ENCODE results near the gene WDR82. TPM values are rescaled to one million over a fixed set of nuclear protein-coding genes. Genes with fewer than 3 reads are reported as not detected.

Gene WDR82
- total and polyA plus RNA-seq, 5 donors from 2014 or later: 85.9 to 116 (median 109) TPM

- Mint-ChIP-seq H3K4me1 (peaks cover 21 to 94% (median 69%) of the 10 kb centered on the region in 4 donors), H3K27me3 (no peaks in the 10 kb centered on the region), H3K27ac (peak overlapping the region; percentile 96 to 98 (median 96)), H3K36me3 (peaks cover 53% of the 10 kb centered on the region), H3K4me3 (peak overlapping the region; percentile 86 to 97 (median 90)), H3K9me3 (no peaks in the 10 kb centered on the region)
- DNase-seq (no peak), ATAC-seq (ENCODE audit: low read depth in 2 of 2) (no peak)
- peaks cover 80% of the 10 kb centered on the region for H3K4me1 ChIP-seq (ENCODE audit: control insufficient read depth, insufficient read depth, low read length, poor library complexity, severe bottlenecking)
- H3K4me3 ChIP-seq (ENCODE audit: low read depth, low read length): peak overlapping the region; percentile 65
- peak overlapping the region; percentile 82 for H3K27ac ChIP-seq (ENCODE audit: insufficient read depth, low read length, poor library complexity, severe bottlenecking)
- no peaks in the 10 kb centered on the region for H3K9me3 ChIP-seq (ENCODE audit: control insufficient read depth in 2 of 2, low read length in 2 of 2)
- H3K27me3 ChIP-seq (ENCODE audit: control insufficient read depth, insufficient read depth, low read length): no peaks in the 10 kb centered on the region
- peaks cover 55% of the 10 kb centered on the region for H3K36me3 ChIP-seq (ENCODE audit: control insufficient read depth, insufficient read depth, low read length)
Measured at GRCh38 chr3:52270252-52270754, 8.1 kb downstream of the WDR82 start.

DNA sequence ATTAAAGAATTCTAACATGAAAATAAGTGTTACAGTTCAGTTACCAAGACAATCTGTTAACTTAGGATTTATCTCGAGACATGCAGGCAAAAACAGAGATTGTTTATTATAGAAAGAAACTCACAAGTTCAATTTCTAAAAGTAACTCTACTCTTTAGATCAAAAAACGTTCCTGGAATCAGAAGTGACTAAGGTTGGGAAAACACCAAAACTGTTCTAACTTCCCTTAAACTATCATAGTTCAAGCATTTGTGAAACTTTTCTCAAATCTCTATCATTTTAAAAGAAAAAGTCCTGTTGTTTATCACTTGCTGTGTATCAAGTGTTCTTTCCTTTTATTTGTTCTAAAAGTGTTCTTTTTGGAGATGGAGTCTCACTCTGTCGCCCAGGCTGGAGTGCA is 8.7 kb downstream of the WDR82 start:
- Mint-ChIP-seq H3K4me1 (peaks cover 21 to 90% (median 66%) of the 10 kb centered on the region in 4 donors), H3K27me3 (no peaks in the 10 kb centered on the region), H3K9me3 (no peaks in the 10 kb centered on the region), H3K4me3 (peak overlapping the region; percentile 86 to 97 (median 90)), H3K27ac (peak overlapping the region; percentile 96 to 98 (median 96)), H3K36me3 (peaks cover 55% of the 10 kb centered on the region)
- ATAC-seq (ENCODE audit: low read depth in 2 of 2) (no peak), DNase-seq (no peak)
- H3K27me3 ChIP-seq (ENCODE audit: control insufficient read depth, insufficient read depth, low read length): no peaks in the 10 kb centered on the region
- H3K9me3 ChIP-seq (ENCODE audit: control insufficient read depth in 2 of 2, low read length in 2 of 2): no peaks in the 10 kb centered on the region
- H3K27ac ChIP-seq (ENCODE audit: insufficient read depth, low read length, poor library complexity, severe bottlenecking): peak overlapping the region; percentile 82
- peaks cover 75% of the 10 kb centered on the region for H3K4me1 ChIP-seq (ENCODE audit: control insufficient read depth, insufficient read depth, low read length, poor library complexity, severe bottlenecking)
- H3K4me3 ChIP-seq (ENCODE audit: low read depth, low read length): peak overlapping the region; percentile 65
- peaks cover 60% of the 10 kb centered on the region for H3K36me3 ChIP-seq (ENCODE audit: control insufficient read depth, insufficient read depth, low read length)

GRCh38 chr3:52268036-52268435 is 10.4 kb downstream of the WDR82 start:
- Mint-ChIP-seq H3K9me3 (peaks cover 0 to 2% (median 0%) of the 10 kb centered on the region in 7 donors), H3K27ac (peak overlapping the region; percentile 59 to 91 (median 87)), H3K4me1 (peaks cover 33 to 90% (median 66%) of the 10 kb centered on the region in 4 donors), H3K27me3 (no peaks in the 10 kb centered on the region), H3K36me3 (peaks cover 62% of the 10 kb centered on the region), H3K4me3 (peak overlapping the region; percentile 42 to 95 (median 70))
- Histone ChIP-seq H3K27ac (ENCODE audit: insufficient read depth, low read length, poor library complexity, severe bottlenecking) (peak overlapping the region; percentile 82), H3K27me3 (ENCODE audit: control insufficient read depth, insufficient read depth, low read length) (no peaks in the 10 kb centered on the region), H3K9me3 (ENCODE audit: control insufficient read depth in 2 of 2, low read length in 2 of 2) (no peaks in the 10 kb centered on the region), H3K36me3 (ENCODE audit: control insufficient read depth, insufficient read depth, low read length) (peaks cover 68% of the 10 kb centered on the region), H3K4me1 (ENCODE audit: control insufficient read depth, insufficient read depth, low read length, poor library complexity, severe bottlenecking) (peaks cover 65% of the 10 kb centered on the region), H3K4me3 (ENCODE audit: low read depth, low read length) (peak overlapping the region; percentile 43)
- peak; percentile 77 to 80 for ATAC-seq (ENCODE audit: low read depth in 2 of 2)
- DNase-seq: no peak

DNA sequence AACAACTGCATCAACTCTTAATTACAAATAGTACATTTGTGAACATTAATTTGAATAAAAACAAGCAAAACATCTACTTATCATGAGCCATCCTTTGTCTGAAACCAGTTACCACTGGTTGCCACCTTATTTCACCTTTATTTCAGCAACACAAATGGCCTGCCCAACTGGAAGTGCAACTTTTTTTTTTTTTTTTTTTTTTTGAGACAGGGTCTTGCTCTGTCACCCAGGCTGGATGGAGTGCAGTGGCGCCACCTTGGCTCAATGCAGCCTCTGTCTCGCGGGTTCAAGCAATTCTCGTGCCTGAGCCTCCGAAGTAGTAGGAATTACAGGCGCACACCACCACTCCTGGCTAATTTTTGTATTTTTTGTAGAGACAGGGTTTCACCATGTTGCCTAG is 13.1 kb downstream of the WDR82 start:
- H3K27me3 Mint-ChIP-seq: no peaks in the 10 kb centered on the region
- H3K9me3 Mint-ChIP-seq: peaks cover 0 to 2% (median 0%) of the 10 kb centered on the region in 7 donors
- Histone ChIP-seq H3K4me3 (ENCODE audit: low read depth, low read length) (no peak overlapping the region), H3K4me1 (ENCODE audit: control insufficient read depth, insufficient read depth, low read length, poor library complexity, severe bottlenecking) (peaks cover 57% of the 10 kb centered on the region), H3K27ac (ENCODE audit: insufficient read depth, low read length, poor library complexity, severe bottlenecking) (no peak overlapping the region), H3K9me3 (ENCODE audit: control insufficient read depth in 2 of 2, low read length in 2 of 2) (no peaks in the 10 kb centered on the region), H3K36me3 (ENCODE audit: control insufficient read depth, insufficient read depth, low read length) (peaks cover 89% of the 10 kb centered on the region), H3K27me3 (ENCODE audit: control insufficient read depth, insufficient read depth, low read length) (no peaks in the 10 kb centered on the region)
- peak overlapping the region in 1 of 3 donors; percentile 41 for H3K27ac Mint-ChIP-seq
- no peak for DNase-seq
- peaks cover 60% of the 10 kb centered on the region for H3K36me3 Mint-ChIP-seq
- peak overlapping the region in 1 of 4 donors; percentile 10 for H3K4me3 Mint-ChIP-seq
- H3K4me1 Mint-ChIP-seq: peaks cover 31 to 91% (median 59%) of the 10 kb centered on the region in 4 donors
- ATAC-seq (ENCODE audit: low read depth in 2 of 2): no peak

GRCh38 chr3:52262447-52262846 is 16.0 kb downstream of the WDR82 start:
- Mint-ChIP-seq H3K4me3 (peak overlapping the region in 2 of 4 donors; percentile 46 to 70), H3K4me1 (peaks cover 33 to 90% (median 52%) of the 10 kb centered on the region in 4 donors), H3K27ac (peak overlapping the region; percentile 9 to 94 (median 32)), H3K36me3 (peaks cover 66% of the 10 kb centered on the region), H3K9me3 (peaks cover 0 to 2% (median 0%) of the 10 kb centered on the region in 7 donors), H3K27me3 (no peaks in the 10 kb centered on the region)
- Histone ChIP-seq H3K4me3 (ENCODE audit: low read depth, low read length) (peak overlapping the region; percentile 51), H3K4me1 (ENCODE audit: control insufficient read depth, insufficient read depth, low read length, poor library complexity, severe bottlenecking) (peaks cover 37% of the 10 kb centered on the region), H3K36me3 (ENCODE audit: control insufficient read depth, insufficient read depth, low read length) (peaks cover 99% of the 10 kb centered on the region), H3K27ac (ENCODE audit: insufficient read depth, low read length, poor library complexity, severe bottlenecking) (no peak overlapping the region), H3K9me3 (ENCODE audit: control insufficient read depth in 2 of 2, low read length in 2 of 2) (no peaks in the 10 kb centered on the region), H3K27me3 (ENCODE audit: control insufficient read depth, insufficient read depth, low read length) (no peaks in the 10 kb centered on the region)
- DNase-seq (no peak), ATAC-seq (ENCODE audit: low read depth in 2 of 2) (no peak)

DNA sequence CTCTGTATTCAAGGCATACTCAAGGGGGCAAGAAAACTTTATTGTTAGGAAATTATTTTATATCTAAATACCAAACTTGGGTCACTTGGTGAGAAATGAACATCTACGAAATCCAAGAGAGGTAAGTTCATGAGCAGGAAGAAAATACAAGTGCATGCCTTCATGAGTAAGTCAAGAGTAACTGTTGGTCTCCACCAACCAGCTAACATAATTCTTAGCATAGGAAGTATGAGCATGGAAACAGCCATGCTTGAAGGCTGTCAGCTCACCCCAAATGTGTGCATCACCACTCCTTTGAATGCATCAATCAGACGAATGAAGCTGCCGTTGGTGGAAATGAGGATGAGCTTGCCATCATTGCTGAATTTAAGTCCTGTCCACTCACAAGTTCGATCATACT is 19.0 kb downstream of the WDR82 start:
- Mint-ChIP-seq H3K27me3 (no peaks in the 10 kb centered on the region), H3K27ac (peak overlapping the region in 1 of 3 donors; percentile 81), H3K4me1 (peaks cover 27 to 97% (median 60%) of the 10 kb centered on the region in 4 donors), H3K4me3 (no peak overlapping the region), H3K36me3 (peaks cover 70% of the 10 kb centered on the region), H3K9me3 (peaks cover 0 to under 1% (median 0%) of the 10 kb centered on the region in 7 donors)
- peaks cover 92% of the 10 kb centered on the region for H3K36me3 ChIP-seq (ENCODE audit: control insufficient read depth, insufficient read depth, low read length)
- H3K27me3 ChIP-seq (ENCODE audit: control insufficient read depth, insufficient read depth, low read length): no peaks in the 10 kb centered on the region
- no peak overlapping the region for H3K4me3 ChIP-seq (ENCODE audit: low read depth, low read length)
- peak overlapping the region; percentile 25 for H3K27ac ChIP-seq (ENCODE audit: insufficient read depth, low read length, poor library complexity, severe bottlenecking)
- ATAC-seq (ENCODE audit: low read depth in 2 of 2) (no peak), DNase-seq (no peak)
- H3K4me1 ChIP-seq (ENCODE audit: control insufficient read depth, insufficient read depth, low read length, poor library complexity, severe bottlenecking): peaks cover 49% of the 10 kb centered on the region
- no peaks in the 10 kb centered on the region for H3K9me3 ChIP-seq (ENCODE audit: control insufficient read depth in 2 of 2, low read length in 2 of 2)

DNA sequence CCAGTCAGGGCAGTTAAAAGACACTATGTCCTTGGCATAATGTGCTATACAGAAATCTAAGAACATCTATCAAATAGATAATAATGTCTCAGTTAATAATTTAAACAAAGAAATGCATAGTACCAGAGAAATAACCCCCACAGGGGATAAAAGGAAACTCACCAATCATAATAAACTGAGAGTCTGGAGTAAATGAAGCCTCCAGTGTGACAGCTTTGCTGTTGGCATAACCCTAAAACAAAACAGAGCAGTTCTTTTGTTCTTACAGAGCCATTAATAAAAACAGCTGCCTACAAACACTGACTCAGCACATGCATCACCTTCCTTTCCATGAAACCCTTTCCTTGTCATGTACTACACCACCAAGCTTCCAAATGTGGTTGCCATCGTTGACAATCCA is 19.4 kb downstream of the WDR82 start:
- Mint-ChIP-seq H3K9me3 (no peaks in the 10 kb centered on the region), H3K27ac (peak overlapping the region in 1 of 3 donors; percentile 81), H3K4me3 (peak overlapping the region in 1 of 4 donors; percentile 15), H3K36me3 (peaks cover 66% of the 10 kb centered on the region), H3K27me3 (no peaks in the 10 kb centered on the region), H3K4me1 (peaks cover 24 to 97% (median 60%) of the 10 kb centered on the region in 4 donors)
- H3K27ac ChIP-seq (ENCODE audit: insufficient read depth, low read length, poor library complexity, severe bottlenecking): peak overlapping the region; percentile 25
- peaks cover 51% of the 10 kb centered on the region for H3K4me1 ChIP-seq (ENCODE audit: control insufficient read depth, insufficient read depth, low read length, poor library complexity, severe bottlenecking)
- ATAC-seq (ENCODE audit: low read depth in 2 of 2) (no peak), DNase-seq (no peak)
- no peak overlapping the region for H3K4me3 ChIP-seq (ENCODE audit: low read depth, low read length)
- H3K9me3 ChIP-seq (ENCODE audit: control insufficient read depth in 2 of 2, low read length in 2 of 2): no peaks in the 10 kb centered on the region
- H3K27me3 ChIP-seq (ENCODE audit: control insufficient read depth, insufficient read depth, low read length): no peaks in the 10 kb centered on the region
- H3K36me3 ChIP-seq (ENCODE audit: control insufficient read depth, insufficient read depth, low read length): peaks cover 88% of the 10 kb centered on the region

GRCh38 chr3:52257911-52258310 is 20.5 kb downstream of the WDR82 start:
- ATAC-seq (ENCODE audit: low read depth in 2 of 2) (no peak), DNase-seq (no peak)
- H3K9me3 Mint-ChIP-seq: no peaks in the 10 kb centered on the region
- H3K4me1 ChIP-seq (ENCODE audit: control insufficient read depth, insufficient read depth, low read length, poor library complexity, severe bottlenecking): peaks cover 56% of the 10 kb centered on the region
- H3K4me3 Mint-ChIP-seq: peak overlapping the region in 1 of 4 donors; percentile 15
- H3K27me3 ChIP-seq (ENCODE audit: control insufficient read depth, insufficient read depth, low read length): no peaks in the 10 kb centered on the region
- no peaks in the 10 kb centered on the region for H3K9me3 ChIP-seq (ENCODE audit: control insufficient read depth in 2 of 2, low read length in 2 of 2)
- H3K4me1 Mint-ChIP-seq: peaks cover 16 to 97% (median 59%) of the 10 kb centered on the region in 4 donors
- peak overlapping the region; percentile 56 to 81 (median 59) for H3K27ac Mint-ChIP-seq
- peaks cover 76% of the 10 kb centered on the region for H3K36me3 ChIP-seq (ENCODE audit: control insufficient read depth, insufficient read depth, low read length)
- H3K27ac ChIP-seq (ENCODE audit: insufficient read depth, low read length, poor library complexity, severe bottlenecking): peak overlapping the region; percentile 57
- H3K27me3 Mint-ChIP-seq: no peaks in the 10 kb centered on the region
- no peak overlapping the region for H3K4me3 ChIP-seq (ENCODE audit: low read depth, low read length)
- peaks cover 58% of the 10 kb centered on the region for H3K36me3 Mint-ChIP-seq
